GM12872 (cell line): ENCODE measurements around the gene FAM227B.

Experiments used
- TF ChIP-seq, protein P1 (sequence below): IDR thresholded peaks from 3 replicates; pipeline ENCODE4 v1.5.1; 2011; ENCODE audit warnings: low read depth, mild to moderate bottlenecking, low read length, moderate library complexity; ENCODE audit not compliant: insufficient read depth

The FAM227B gene, protein sequence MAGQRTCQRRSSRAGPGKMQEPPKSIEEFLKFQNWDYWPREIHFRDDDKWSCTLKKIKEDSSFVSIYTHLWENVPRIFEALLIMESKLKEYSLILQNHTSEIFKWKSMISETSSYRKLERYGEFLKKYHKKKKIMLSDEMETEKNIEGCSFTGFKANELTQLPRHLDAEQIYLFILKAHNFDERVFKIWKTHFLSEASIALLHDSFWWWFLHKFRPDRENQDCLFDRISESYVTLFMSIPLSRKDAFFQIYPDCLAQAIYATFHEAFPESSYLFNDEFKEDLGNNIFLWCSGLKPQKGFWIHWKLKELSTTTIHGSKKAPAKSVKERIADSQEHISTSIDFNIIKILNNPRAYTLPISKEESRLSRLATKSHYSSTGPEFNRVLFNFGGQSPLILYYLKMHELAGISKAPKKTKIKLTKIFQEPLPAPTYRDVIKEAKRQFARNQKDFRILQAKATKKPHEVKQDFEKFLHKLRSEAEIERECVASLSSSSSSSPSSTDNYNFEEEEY

GRCh38 chr15:49620658-49621368 is at the start of gene FAM227B, which contains the start of gene DTWD1:
Gene FAM227B, minus strand, starts transcription at chr15:49620818. Its CDS starts 5,647 bp downstream, at chr15:49615171.
Gene DTWD1, plus strand, starts transcription at chr15:49621048. Its CDS starts 4,120 bp downstream, at chr15:49625168.
- TF ChIP-seq, protein P1, sequence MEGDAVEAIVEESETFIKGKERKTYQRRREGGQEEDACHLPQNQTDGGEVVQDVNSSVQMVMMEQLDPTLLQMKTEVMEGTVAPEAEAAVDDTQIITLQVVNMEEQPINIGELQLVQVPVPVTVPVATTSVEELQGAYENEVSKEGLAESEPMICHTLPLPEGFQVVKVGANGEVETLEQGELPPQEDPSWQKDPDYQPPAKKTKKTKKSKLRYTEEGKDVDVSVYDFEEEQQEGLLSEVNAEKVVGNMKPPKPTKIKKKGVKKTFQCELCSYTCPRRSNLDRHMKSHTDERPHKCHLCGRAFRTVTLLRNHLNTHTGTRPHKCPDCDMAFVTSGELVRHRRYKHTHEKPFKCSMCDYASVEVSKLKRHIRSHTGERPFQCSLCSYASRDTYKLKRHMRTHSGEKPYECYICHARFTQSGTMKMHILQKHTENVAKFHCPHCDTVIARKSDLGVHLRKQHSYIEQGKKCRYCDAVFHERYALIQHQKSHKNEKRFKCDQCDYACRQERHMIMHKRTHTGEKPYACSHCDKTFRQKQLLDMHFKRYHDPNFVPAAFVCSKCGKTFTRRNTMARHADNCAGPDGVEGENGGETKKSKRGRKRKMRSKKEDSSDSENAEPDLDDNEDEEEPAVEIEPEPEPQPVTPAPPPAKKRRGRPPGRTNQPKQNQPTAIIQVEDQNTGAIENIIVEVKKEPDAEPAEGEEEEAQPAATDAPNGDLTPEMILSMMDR = no peak

DNA sequence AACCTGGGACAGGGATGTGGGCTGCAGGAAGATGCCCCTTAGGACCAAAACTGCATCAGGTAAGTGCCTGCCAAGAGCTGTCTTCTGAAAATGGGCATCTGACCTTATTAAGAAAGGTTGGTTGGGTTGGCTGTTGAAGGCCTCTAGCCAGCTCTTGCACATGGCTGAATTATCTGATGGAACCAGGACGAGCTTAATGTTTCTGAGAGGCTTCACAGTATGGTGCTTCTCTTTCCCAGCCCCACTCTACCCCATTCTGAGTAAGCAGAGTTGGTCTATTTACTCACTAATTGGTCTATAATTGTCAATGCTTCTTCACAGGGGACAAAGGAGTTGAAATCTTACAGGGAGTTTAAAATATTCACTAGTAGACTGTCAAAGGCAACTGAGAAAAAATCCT is 48.7 kb upstream of the FAM227B start:
- TF ChIP-seq, protein P1 = no peak

DNA sequence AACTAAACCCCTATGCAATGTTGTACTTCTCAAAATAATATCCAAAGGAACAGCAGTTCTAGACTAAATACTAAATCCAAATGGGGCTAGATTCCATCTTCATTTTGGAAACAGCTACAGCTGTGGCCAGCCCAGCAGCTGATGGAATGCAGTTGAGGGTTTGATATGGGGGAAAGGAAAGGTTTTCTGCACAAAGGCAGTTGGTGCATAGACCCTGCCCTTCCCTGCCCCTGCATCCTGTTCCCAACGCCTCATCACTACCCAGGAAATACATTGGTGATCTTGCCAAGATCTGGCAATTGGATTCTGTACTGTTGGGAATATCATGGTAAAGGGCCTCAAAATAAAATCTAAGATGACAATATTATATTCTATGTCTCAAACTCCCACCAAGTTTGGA is 44.1 kb upstream of the FAM227B start:
- TF ChIP-seq, protein P1 = no peak

DNA sequence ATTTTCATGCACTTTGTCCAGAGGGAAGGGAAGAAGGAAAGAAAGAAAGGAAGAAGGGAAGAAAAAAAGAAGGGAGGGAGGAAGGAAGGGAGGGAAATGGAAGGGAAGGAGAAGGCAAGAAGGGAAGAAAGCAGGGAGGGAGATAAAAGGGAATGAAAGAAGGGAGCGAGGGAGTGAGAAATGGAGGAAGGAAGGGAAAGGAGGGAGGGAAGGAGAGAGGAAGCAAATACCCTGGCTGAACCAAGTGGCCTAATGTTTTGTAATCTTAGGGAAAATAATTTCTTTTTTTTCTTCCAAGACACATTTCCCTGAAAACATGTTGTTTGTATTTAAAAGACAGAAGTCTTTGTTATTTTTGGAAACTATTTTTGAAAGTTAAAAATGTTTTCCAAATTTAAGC is 36.1 kb upstream of the FAM227B start:
- TF ChIP-seq, protein P1 = no peak

DNA sequence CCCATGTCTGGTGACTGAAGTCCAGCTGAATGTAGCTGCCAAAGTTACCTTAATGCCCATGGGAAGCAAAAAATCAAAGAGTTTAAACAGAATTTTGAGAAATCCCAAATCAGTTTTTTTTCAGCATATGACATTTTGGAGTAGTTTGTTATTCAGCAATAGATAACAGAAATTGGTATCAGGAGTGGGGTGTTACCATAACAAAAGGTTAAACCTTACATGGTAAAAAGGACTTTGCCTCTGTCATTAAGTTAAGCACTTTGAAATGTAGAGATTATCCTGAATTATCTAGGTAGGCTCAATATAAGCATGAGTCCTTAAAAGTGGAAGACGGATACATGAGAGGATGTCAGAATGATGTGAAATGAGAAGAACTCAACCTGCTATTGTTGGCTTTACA is 32.3 kb upstream of the FAM227B start:
- TF ChIP-seq, protein P1 = no peak

GRCh38 chr15:49650676-49651075 is 30.1 kb upstream of the FAM227B start:
- TF ChIP-seq, protein P1 = no peak

GRCh38 chr15:49649987-49650386 is 29.4 kb upstream of the FAM227B start:
- TF ChIP-seq, protein P1 = no peak
